Mucosa of rectum (tissue), 2 donors: ENCODE results near the gene REEP1.
"Not testable (repeated sequence)": the region's sequence is repeated elsewhere in the genome, so short reads cannot be mapped to it uniquely, and the experiment has no call there.

Source experiments
- H3K27ac ChIP-seq, 2 donors: one replicate each; pipeline ENCODE4 v1.7.0; 2013; ENCODE audit warnings: inconsistent platforms in 2 of 2, low read depth in 2 of 2, low read length in 2 of 2
- H3K27me3 ChIP-seq, 2 donors: one replicate each; pipeline ENCODE4 v1.7.0; 2013; ENCODE audit warnings: low read length in 2 of 2; ENCODE audit not compliant: control insufficient read depth in 2 of 2, insufficient read depth in 2 of 2
- H3K36me3 ChIP-seq, 2 donors: one replicate each; pipeline ENCODE4 v1.7.0; 2013; ENCODE audit warnings: low read length in 2 of 2; ENCODE audit not compliant: control insufficient read depth in 2 of 2, insufficient read depth in 2 of 2
- H3K4me1 ChIP-seq, 2 donors: one replicate each; pipeline ENCODE4 v1.7.0; 2013; ENCODE audit warnings: low read length in 2 of 2, mild to moderate bottlenecking in 1 of 2; ENCODE audit not compliant: control insufficient read depth in 2 of 2, insufficient read depth in 2 of 2
- H3K4me3 ChIP-seq, 2 donors: one replicate each; pipeline ENCODE4 v1.7.0; 2013; ENCODE audit warnings: low read length in 2 of 2
- H3K9ac ChIP-seq, 2 donors: one replicate each; pipeline ENCODE4 v1.7.0; 2013; ENCODE audit warnings: low read length in 2 of 2, low read depth in 1 of 2, mild to moderate bottlenecking in 1 of 2
- H3K9me3 ChIP-seq, 2 donors: one replicate each; pipeline ENCODE4 v1.7.0; 2013; ENCODE audit warnings: low read length in 2 of 2; ENCODE audit not compliant: control insufficient read depth in 2 of 2
- donor health status: healthy.
- donor health status: Normal muscosa, but diverticular disease.

The REEP1 gene

DNA sequence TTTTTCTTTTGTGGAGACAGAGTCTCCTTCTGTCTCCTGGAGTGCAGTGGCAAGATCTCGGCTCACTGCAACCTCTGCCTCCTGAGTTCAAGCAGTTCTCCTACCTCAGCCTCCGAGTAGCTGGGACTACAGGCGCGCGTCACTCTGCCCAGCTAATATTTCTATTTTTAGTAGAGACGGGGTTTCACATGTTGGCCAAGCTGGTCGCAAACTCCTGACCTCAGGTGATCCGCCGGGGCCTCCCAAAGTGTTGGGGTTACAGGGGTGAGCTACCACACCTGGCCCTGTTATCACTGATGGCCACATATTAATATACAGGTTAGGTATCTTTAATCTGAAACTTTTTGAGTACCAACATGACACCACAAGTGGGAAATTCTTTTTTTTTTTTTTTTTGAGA lies 134.7 kb downstream of the REEP1 start:
- Histone ChIP-seq H3K4me1 (peaks cover 6 to 7% of the 10 kb centered on the region in 2 donors), H3K4me3 (no peak overlapping the region), H3K27ac (no peak overlapping the region), H3K9ac (no peak overlapping the region), H3K9me3 (no peaks in the 10 kb centered on the region), H3K27me3 (no peaks in the 10 kb centered on the region), H3K36me3 (peaks cover 13 to 15% of the 10 kb centered on the region in 2 donors)

DNA sequence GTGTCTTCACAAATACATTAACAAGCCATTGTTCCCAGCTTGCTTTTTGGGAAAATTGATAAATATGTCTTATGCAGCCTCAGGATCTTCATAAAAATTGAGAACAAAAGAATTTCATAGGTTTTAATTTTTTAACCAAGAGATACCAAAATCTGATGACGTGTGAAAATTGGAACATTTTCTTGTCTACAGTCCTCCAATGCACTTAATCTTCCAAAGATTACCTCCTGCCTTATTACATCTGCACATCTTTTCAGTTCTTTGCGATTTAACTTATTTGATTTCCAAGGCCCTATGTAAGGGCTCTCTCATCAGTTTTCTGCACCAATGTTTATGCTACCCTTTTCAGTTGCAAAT lies 135.1 kb downstream of the REEP1 start:
- Histone ChIP-seq H3K9ac (no peak overlapping the region), H3K27me3 (no peaks in the 10 kb centered on the region), H3K9me3 (no peaks in the 10 kb centered on the region), H3K4me1 (peaks cover 6 to 7% of the 10 kb centered on the region in 2 donors), H3K36me3 (peaks cover 11% of the 10 kb centered on the region in 2 donors), H3K4me3 (no peak overlapping the region), H3K27ac (no peak overlapping the region)

DNA sequence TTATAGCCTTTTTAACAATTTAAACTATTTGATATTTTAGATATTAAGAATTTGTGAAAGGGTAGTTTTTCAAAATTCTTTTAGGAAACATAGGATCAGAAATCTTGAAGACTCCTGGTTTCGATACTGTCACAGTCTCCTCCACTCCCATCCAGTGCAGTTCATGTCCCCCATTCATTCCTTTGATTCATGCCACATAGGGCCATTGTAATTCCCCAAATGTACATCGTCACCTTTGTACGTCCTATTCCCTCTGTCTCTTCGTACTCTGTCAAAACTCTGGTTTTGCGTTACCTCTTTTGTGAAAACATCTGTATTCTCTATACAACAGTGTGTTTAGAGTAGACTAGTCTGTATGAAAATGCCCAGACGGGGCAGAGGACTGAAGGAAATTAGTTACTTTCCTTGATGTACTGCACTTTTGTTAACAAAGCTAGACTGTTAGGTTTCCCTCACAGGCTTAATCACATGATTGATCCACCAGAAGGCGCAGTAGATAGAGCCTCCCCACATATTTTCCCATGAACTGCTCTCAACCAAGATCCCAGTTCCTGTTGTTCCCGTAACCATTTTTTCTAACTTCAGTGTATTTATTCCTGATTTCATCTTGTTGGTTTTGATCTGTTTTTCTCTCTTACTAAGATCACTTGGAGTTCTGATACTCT lies 135.6 kb downstream of the REEP1 start:
- no peak overlapping the region for H3K9ac ChIP-seq
- peaks cover 5 to 6% of the 10 kb centered on the region in 2 donors for H3K36me3 ChIP-seq
- H3K4me1 ChIP-seq: peaks cover 6 to 7% of the 10 kb centered on the region in 2 donors
- H3K4me3 ChIP-seq: no peak overlapping the region
- H3K27ac ChIP-seq: no peak overlapping the region
- no peaks in the 10 kb centered on the region for H3K9me3 ChIP-seq
- H3K27me3 ChIP-seq: no peaks in the 10 kb centered on the region

DNA sequence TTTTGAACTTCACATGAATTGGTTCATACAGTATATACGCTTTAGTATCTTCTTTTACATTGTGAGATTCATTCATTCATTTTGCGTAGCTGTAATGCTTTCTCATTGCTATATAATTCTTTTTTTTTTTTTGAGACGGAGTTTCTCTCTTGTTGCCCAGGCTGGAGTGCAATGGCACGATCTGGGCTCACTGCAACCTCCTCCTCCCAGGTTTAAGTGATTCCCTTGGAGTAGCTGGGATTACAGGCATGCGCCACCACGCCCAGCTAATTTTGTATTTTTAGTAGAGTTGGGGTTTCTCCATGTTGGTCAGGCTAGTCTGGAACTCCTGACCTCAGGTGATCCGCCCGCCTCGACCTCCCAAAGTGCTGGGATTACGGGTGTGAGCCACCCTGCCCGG lies 136.9 kb downstream of the REEP1 start:
- H3K27me3 ChIP-seq, H3K27ac ChIP-seq, H3K9me3 ChIP-seq, H3K9ac ChIP-seq, H3K36me3 ChIP-seq: not testable (repeated sequence)
- peaks cover 11 to 12% of the 10 kb centered on the region in 2 donors for H3K4me1 ChIP-seq
- peak overlapping the region; percentile 93 to 100 for H3K4me3 ChIP-seq

DNA sequence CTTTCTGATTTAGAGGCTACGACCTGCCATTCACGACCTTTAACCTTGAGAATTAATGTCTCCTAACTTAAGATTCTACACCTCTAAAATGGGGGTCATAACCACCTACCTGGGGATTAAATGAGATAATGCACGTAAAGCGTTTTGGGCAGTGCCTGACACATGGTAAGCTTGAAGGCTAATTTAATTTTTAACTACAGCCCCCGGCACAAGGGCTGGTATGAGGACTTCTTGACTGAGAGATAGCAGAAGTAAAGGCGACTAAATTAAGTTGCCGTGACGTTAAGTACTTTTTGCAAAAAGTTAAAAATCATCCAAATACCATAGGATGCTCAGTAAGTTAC lies 137.6 kb downstream of the REEP1 start:
- no peaks in the 10 kb centered on the region for H3K27me3 ChIP-seq
- H3K9ac ChIP-seq: peak overlapping the region; percentile 86 to 96
- peak overlapping the region; percentile 93 to 100 for H3K4me3 ChIP-seq
- no peaks in the 10 kb centered on the region for H3K36me3 ChIP-seq
- no peaks in the 10 kb centered on the region for H3K9me3 ChIP-seq
- H3K4me1 ChIP-seq: peaks cover 11 to 12% of the 10 kb centered on the region in 2 donors
- peak overlapping the region; percentile 48 to 71 for H3K27ac ChIP-seq

DNA sequence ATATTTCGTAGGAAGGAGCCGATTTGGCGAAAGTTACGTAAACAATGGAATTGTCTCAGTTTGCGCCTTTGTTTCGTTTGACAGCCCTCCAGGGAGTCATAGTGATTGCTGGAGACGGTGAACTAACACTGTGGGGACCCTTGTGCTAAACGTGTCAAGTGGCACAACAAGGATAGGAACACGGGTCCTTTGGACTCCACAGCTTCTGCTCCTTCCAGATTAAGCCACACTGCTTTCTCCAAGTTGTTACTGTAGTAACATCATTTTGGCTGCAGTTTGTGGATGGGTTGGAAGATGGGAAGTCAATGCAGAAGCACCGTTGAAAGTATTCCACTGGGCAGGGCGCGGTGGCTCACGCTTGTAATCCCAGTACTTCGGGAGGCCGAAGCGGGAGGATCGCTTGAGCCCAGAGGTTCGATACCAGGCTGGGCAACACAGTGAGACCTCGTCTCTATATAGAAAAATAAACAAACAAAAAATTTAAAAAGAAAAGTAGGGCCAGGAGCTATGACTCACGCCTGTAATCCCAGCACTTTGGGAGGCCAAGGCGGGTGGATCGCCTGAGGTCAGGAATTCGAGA lies 141.5 kb downstream of the REEP1 start:
- H3K4me1 ChIP-seq: peaks cover 14 to 22% of the 10 kb centered on the region in 2 donors
- no peaks in the 10 kb centered on the region for H3K36me3 ChIP-seq
- no peaks in the 10 kb centered on the region for H3K27me3 ChIP-seq
- H3K9me3 ChIP-seq: no peaks in the 10 kb centered on the region
- peak overlapping the region; percentile 87 to 89 for H3K4me3 ChIP-seq
- peak overlapping the region; percentile 68 to 94 for H3K9ac ChIP-seq
- peak overlapping the region; percentile 100 for H3K27ac ChIP-seq

DNA sequence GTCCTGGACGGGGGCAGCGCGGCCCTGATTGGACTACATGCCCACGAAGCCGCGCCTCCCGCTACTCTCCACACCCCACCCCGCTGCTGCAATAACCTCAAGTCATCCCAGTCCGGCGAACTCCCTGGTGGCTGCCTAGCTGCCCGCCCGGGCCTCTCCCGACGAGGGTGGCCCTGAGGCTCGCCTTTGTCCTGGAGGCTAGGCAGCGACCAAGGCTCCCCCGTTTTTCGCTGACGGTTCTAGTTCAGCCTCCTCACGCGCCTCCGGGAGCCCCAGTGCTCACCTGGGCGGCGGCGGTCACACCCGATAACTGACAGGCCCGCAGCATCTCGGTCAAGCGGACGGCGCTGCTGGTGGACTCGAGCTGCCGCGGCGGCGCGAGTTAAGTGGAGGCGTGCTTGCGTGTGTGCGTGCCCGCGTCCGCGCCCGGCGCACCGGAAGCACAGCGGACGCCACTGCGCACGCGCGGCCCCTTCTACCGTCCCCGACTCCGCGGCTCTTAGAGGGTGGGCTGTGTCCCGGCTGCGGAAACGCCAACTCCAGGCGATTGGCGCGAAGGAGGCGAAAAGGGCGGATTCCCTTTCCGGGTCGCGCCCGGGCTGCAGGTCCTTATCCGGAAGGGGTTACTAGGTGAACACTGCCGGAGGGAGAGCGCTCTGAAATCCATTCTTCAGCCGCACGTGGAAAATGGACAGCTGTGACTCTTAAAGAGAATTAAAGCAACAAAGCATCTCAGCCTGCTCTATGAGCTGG lies 142.2 kb downstream of the REEP1 start, which contains the start of gene IMMT:
Gene IMMT (minus strand): TSS at position 408 of the 753 bp plus-strand sequence. CDS start 80 bp downstream, at position 328.
- peak within 1 kb of the TSS; percentile 87 to 89 for H3K4me3 ChIP-seq
- peak within 1 kb of the TSS; percentile 100 for H3K27ac ChIP-seq
- peaks cover 11 to 19% of the 10 kb centered on the region in 2 donors for H3K4me1 ChIP-seq

DNA sequence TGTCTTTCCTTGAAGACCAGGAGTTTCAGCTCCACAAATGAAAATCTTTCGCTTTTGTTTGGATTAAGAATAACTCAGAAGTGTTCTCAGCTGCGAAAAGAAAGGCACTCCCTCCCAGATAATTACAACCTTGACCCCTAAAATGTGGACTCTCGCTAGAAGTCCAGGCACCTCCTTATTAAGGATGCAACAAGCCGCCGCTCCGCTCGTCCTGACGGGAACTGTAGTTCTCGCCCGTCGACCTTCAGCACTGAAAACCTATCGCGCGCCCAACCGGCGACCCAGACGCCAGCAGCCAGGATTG lies 142.7 kb downstream of the REEP1 start:
- no peaks in the 10 kb centered on the region for H3K9me3 ChIP-seq
- H3K36me3 ChIP-seq: peaks cover 3 to 4% of the 10 kb centered on the region in 2 donors
- no peaks in the 10 kb centered on the region for H3K27me3 ChIP-seq
- H3K4me1 ChIP-seq: peaks cover 10 to 15% of the 10 kb centered on the region in 2 donors
- H3K27ac ChIP-seq: peak overlapping the region; percentile 100
- peak overlapping the region; percentile 68 to 94 for H3K9ac ChIP-seq
- peak overlapping the region; percentile 87 to 89 for H3K4me3 ChIP-seq

More for the DNA sequence above, 142.2 kb downstream of the REEP1 start, which contains the start of gene IMMT:
- no peaks in the 10 kb centered on the region for H3K9me3 ChIP-seq
- no peaks in the 10 kb centered on the region for H3K27me3 ChIP-seq
- H3K9ac ChIP-seq: peak within 1 kb of the TSS; percentile 68 to 94
- H3K36me3 ChIP-seq: peaks cover 0 to under 1% of the 10 kb centered on the region in 2 donors

DNA sequence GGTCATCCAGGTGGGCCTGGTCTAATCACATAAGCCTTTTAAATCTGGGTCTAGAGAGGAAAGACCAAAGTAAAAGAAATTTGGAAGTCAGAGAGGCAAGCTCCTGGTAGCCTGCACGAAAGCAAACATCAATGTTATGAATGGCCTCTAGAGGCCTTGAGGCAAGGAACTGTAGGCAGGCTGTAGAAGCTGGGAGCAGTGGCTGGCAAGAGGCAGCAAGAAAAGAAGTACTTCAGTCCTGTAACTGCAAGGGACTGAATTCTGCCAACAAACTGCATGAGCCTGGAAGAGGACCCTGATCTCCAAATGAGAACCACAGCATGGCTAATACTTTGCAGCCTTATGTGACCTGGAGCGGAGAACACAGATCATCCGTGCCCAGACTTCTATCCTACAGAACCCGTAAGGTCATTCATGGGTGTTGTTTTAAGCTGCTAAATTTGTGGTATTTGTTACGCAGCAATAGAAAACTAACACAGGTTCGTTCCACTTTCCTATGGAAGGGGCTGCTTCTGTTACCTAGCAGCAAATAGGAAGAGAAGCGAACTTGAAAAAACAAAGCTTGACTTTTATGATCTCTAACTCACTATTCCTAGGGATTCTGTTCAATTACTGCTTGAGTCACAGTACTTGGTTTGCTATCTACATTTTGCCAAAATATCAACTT lies 143.4 kb downstream of the REEP1 start:
- no peaks in the 10 kb centered on the region for H3K27me3 ChIP-seq
- H3K9me3 ChIP-seq: no peaks in the 10 kb centered on the region
- H3K4me1 ChIP-seq: peaks cover 10 to 15% of the 10 kb centered on the region in 2 donors
- H3K9ac ChIP-seq: peak overlapping the region; percentile 68 to 94
- H3K36me3 ChIP-seq: peaks cover 4 to 6% of the 10 kb centered on the region in 2 donors
- peak overlapping the region; percentile 100 for H3K27ac ChIP-seq
- peak overlapping the region; percentile 87 to 89 for H3K4me3 ChIP-seq
